Endodermal cell (in vitro differentiated cells): Measurements from ENCODE around the gene MMP12. TPM values are rescaled to one million over a fixed set of nuclear protein-coding genes. Genes with fewer than 3 reads are reported as not detected.

Experiments used
- DNase-seq: peaks from one replicate; pipeline ENCODE4 v3.0.0-alpha.2; 2017
- H3K27ac ChIP-seq: 2 replicates; pipeline ENCODE4 v1.5.1; 2013; ENCODE audit warnings: mild to moderate bottlenecking, low read depth, low read length, moderate library complexity
- H3K27me3 ChIP-seq: 2 replicates; pipeline ENCODE4 v1.6.1; 2013; ENCODE audit warnings: mild to moderate bottlenecking, low read length, moderate library complexity; ENCODE audit not compliant: insufficient read depth, control insufficient read depth, poor library complexity, severe bottlenecking
- H3K36me3 ChIP-seq: 2 replicates; pipeline ENCODE4 v1.7.0; 2013; ENCODE audit warnings: mild to moderate bottlenecking, low read length, moderate library complexity; ENCODE audit not compliant: control insufficient read depth, insufficient read depth
- H3K4me1 ChIP-seq: one replicate; pipeline ENCODE4 v1.7.0; 2013; ENCODE audit warnings: low read length; ENCODE audit not compliant: control insufficient read depth, insufficient read depth
- H3K4me3 ChIP-seq: 2 replicates; pipeline ENCODE4 v1.5.1; 2013; ENCODE audit warnings: mild to moderate bottlenecking, low read length, moderate library complexity
- H3K9ac ChIP-seq: 2 replicates; pipeline ENCODE4 v1.6.1; 2013; ENCODE audit warnings: mild to moderate bottlenecking, low read length, moderate library complexity; ENCODE audit not compliant: poor library complexity, severe bottlenecking; ENCODE audit errors: extremely low read depth
- H3K9me3 ChIP-seq: 2 replicates; pipeline ENCODE4 v1.6.1; 2013; ENCODE audit warnings: mild to moderate bottlenecking, low read length, moderate library complexity; ENCODE audit not compliant: control insufficient read depth
- H3K27ac Mint-ChIP-seq: 2 replicates; pipeline ENCODE4 v1.8.0; 2020; ENCODE audit warnings: mixed read lengths
- H3K27me3 Mint-ChIP-seq: 2 replicates; pipeline ENCODE4 v1.8.0; 2021; ENCODE audit warnings: mild to moderate bottlenecking, mixed read lengths; ENCODE audit not compliant: insufficient read depth
- H3K36me3 Mint-ChIP-seq: 2 replicates; pipeline ENCODE4 v1.8.0; 2020; ENCODE audit warnings: low read depth, mixed read lengths
- H3K4me1 Mint-ChIP-seq: 2 replicates; pipeline ENCODE4 v1.8.0; 2020; ENCODE audit warnings: mixed read lengths
- H3K4me3 Mint-ChIP-seq: 2 replicates; pipeline ENCODE4 v1.8.0; 2020; ENCODE audit warnings: mild to moderate bottlenecking, moderate library complexity, mixed read lengths
- H3K9me3 Mint-ChIP-seq: 2 replicates; pipeline ENCODE4 v1.8.0; 2020; ENCODE audit warnings: mild to moderate bottlenecking, mixed read lengths
- WGBS, 2 experiments: methylation state at CpG; one replicate each; pipeline versions ENCODE4 v1.1.5 to v1.1.7; 2013; ENCODE audit warnings: missing lambda C conversion rate in 2 of 2, mixed read lengths in 1 of 2; ENCODE audit not compliant: insufficient coverage in 1 of 2, insufficient read length in 1 of 2; 5-methylcytosine and 5-hydroxymethylcytosine counted together
- total RNA-seq, 2 donors: library from RNA; stranded (reverse); fragmentation: NEBNext Ultra II Directional in 1 of 2; extraction: Animal tissue kit (Norgen Biotek cat#: 25700) in 1 of 2; gene quantifications; 2 replicates in 1 of 2; 3 replicates in 1 of 2; pipeline ENCODE4 v1.2.1, GENCODE V29; 2021
- TF ChIP-seq, protein P1 (sequence below): fragments of 200-600 bp; sonication (generic); conservative IDR thresholded peaks from 2 replicates; pipeline ENCODE4 v1.5.0; 2021; ENCODE audit warnings: antibody characterized with exemption, mild to moderate bottlenecking

MMP12 gene
- total RNA-seq, 2 donors from 2014 or later: not detected

DNA sequence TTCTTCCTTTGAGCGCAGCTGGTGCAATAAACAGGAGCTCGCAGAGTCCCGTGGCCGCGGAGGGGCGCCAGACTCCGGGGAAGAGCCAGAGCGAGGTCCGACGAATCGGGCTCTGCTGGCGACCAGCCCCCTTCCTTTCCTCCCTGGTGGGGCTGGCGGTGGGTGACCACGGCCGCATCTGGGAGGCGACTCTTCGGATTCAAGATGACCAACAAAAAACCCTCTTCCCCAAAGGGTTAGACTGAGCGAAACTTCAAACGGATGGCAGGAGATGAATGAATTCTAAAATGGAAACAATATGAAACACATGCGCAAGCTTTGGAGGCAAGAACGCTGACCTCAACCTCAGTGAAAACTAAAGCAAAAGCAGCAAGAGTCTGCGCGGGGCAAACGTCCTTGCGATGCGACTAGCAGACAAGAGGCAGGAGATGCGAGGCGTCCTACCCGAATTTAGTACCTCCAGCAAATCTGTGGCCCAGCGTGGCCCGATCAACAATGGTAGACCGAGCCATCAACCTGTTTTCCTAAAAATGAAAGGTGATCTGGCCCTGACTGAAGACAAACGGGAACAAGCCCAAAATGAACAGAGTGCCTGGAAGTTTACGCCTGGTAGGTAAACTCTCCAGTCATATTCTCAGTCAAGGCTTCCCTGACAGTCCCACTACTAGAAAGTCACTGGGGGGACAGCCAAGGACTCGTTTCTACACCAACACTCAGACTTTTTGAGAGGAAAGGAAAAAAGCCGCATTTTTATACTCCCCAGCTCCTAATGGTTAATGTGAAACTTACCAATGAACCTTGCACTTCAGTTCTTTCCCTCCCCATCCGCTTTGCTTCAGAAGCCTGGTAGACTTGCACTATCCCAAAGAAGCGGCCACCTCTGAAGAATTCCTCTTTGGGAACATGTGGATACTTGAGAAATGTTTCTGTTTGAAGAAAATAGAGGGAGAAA lies 43.0 kb downstream of the MMP12 start:
- Mint-ChIP-seq H3K9me3 (peaks cover 5% of the 10 kb centered on the region), H3K4me3 (peak overlapping the region; percentile 56), H3K27ac (peak overlapping the region; percentile 37), H3K4me1 (peaks cover 17% of the 10 kb centered on the region), H3K27me3 (peaks cover 9% of the 10 kb centered on the region), H3K36me3 (no peaks in the 10 kb centered on the region)
- H3K4me1 ChIP-seq: no peaks in the 10 kb centered on the region
- no peak overlapping the region for H3K27ac ChIP-seq
- peak; percentile 92 for DNase-seq
- 93 to 95% methylated on average over 18 to 38 of the region's 38 CpGs for WGBS, 2 experiments
- H3K4me3 ChIP-seq: no peak overlapping the region
- H3K27me3 ChIP-seq: no peaks in the 10 kb centered on the region
- no peak overlapping the region for H3K9ac ChIP-seq
- H3K36me3 ChIP-seq: no peaks in the 10 kb centered on the region
- H3K9me3 ChIP-seq: no peaks in the 10 kb centered on the region
- TF ChIP-seq, protein P1, sequence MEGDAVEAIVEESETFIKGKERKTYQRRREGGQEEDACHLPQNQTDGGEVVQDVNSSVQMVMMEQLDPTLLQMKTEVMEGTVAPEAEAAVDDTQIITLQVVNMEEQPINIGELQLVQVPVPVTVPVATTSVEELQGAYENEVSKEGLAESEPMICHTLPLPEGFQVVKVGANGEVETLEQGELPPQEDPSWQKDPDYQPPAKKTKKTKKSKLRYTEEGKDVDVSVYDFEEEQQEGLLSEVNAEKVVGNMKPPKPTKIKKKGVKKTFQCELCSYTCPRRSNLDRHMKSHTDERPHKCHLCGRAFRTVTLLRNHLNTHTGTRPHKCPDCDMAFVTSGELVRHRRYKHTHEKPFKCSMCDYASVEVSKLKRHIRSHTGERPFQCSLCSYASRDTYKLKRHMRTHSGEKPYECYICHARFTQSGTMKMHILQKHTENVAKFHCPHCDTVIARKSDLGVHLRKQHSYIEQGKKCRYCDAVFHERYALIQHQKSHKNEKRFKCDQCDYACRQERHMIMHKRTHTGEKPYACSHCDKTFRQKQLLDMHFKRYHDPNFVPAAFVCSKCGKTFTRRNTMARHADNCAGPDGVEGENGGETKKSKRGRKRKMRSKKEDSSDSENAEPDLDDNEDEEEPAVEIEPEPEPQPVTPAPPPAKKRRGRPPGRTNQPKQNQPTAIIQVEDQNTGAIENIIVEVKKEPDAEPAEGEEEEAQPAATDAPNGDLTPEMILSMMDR: peak; percentile 84

DNA sequence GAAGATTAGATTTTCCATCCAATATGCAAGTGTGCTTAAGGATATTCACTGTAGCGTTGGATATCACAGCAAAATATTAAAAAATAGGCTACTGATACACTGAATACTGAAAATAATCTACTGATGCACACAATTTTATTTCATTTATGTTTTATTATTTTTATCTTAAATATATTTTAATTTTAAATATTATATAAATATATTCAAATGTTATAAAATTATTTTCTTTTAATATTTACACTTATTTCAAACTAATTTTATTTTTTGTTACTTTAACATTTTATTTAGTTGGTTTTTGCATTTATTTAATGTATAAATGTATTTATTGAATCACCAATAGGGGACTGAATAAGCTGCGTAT lies 43.7 kb downstream of the MMP12 start:
- DNase-seq: no peak
- no peaks in the 10 kb centered on the region for H3K36me3 ChIP-seq
- no peaks in the 10 kb centered on the region for H3K36me3 Mint-ChIP-seq
- TF ChIP-seq, protein P1: no peak
- 87% methylated on average over 2 of the region's 2 CpGs; no CpG with 5 or more reads in 1 of the 2 experiments for WGBS, 2 experiments
- no peak overlapping the region for H3K27ac ChIP-seq
- no peaks in the 10 kb centered on the region for H3K4me1 ChIP-seq
- H3K9me3 Mint-ChIP-seq: peaks cover 11% of the 10 kb centered on the region
- no peaks in the 10 kb centered on the region for H3K27me3 ChIP-seq
- no peaks in the 10 kb centered on the region for H3K9me3 ChIP-seq
- peak overlapping the region; percentile 56 for H3K4me3 Mint-ChIP-seq
- no peak overlapping the region for H3K27ac Mint-ChIP-seq
- no peak overlapping the region for H3K9ac ChIP-seq
- H3K4me1 Mint-ChIP-seq: peaks cover 10% of the 10 kb centered on the region
- H3K4me3 ChIP-seq: no peak overlapping the region
- peaks cover 9% of the 10 kb centered on the region for H3K27me3 Mint-ChIP-seq

DNA sequence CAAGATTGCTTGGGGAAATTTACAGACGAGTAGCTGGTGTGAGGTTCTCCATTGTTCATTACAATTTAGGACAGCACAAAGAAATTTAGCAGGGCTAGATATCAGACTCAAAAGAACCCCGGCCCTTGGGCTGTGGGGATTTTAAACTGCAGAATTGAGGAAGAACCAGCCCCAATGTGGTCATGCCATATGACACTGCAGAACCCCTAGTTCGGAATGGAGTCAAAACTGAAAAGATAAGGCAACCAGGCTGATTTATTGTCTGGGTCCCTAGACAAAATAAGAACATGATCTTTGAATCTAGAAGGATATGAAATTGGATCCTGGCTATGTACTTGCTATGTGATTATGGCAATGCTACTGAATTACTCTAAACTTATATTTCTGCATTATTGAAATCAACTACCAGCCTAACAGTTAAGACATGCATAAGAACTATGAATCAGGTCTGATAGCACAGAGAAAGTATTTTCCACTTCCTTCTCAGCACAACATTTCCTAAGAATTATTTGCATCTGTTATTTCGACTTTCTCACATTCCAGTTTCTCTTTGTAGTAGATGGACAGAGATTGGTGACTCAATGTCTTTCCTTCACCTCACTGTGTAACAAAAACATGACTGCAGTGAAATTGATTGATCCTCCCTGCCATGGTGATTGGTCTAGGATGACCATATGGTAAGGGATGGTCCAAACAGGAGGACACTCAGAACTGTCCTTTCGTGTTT lies 44.6 kb downstream of the MMP12 start:
- H3K27ac Mint-ChIP-seq: no peak overlapping the region
- H3K36me3 Mint-ChIP-seq: no peaks in the 10 kb centered on the region
- H3K27me3 Mint-ChIP-seq: peaks cover 9% of the 10 kb centered on the region
- no peak for DNase-seq
- H3K9me3 Mint-ChIP-seq: peaks cover 21% of the 10 kb centered on the region
- Histone ChIP-seq H3K27ac (no peak overlapping the region), H3K9ac (no peak overlapping the region), H3K4me1 (no peaks in the 10 kb centered on the region), H3K27me3 (no peaks in the 10 kb centered on the region), H3K36me3 (no peaks in the 10 kb centered on the region), H3K9me3 (peaks cover 4% of the 10 kb centered on the region), H3K4me3 (no peak overlapping the region)
- WGBS, 2 experiments: 91 to 92% methylated on average over 4 to 5 of the region's 5 CpGs
- TF ChIP-seq, protein P1: no peak
- peaks cover 5% of the 10 kb centered on the region for H3K4me1 Mint-ChIP-seq
- H3K4me3 Mint-ChIP-seq: no peak overlapping the region
